ENCODE measurements around the gene STIM1.
"Not testable (repeated sequence)": the region's sequence is repeated elsewhere in the genome, so short reads cannot be mapped to it uniquely, and the experiment has no call there.

STIM1 gene

GRCh38 chr11:4127357-4127756 lies 271.9 kb downstream of the STIM1 start:
- DNase-seq (ENCODE audit: low read depth, low spot score) = no peak
- no peak overlapping the region for H3K27ac ChIP-seq

GRCh38 chr11:4130219-4130618 lies 274.8 kb downstream of the STIM1 start:
- not testable (repeated sequence) for H3K27ac ChIP-seq
- peak; percentile 20 for DNase-seq (ENCODE audit: low read depth, low spot score)

GRCh38 chr11:4134806-4135205 lies 279.3 kb downstream of the STIM1 start:
- peak; percentile 10 for DNase-seq (ENCODE audit: low read depth, low spot score)

GRCh38 chr11:4138497-4138896 lies 283.0 kb downstream of the STIM1 start:
- no peak overlapping the region for H3K27ac ChIP-seq
- DNase-seq (ENCODE audit: low read depth, low spot score) = no peak

More at GRCh38 chr11:4134806-4135205, 279.3 kb downstream of the STIM1 start:
- H3K27ac ChIP-seq = peak overlapping the region; percentile 51

GRCh38 chr11:4140067-4140636 lies 284.7 kb downstream of the STIM1 start:
- no peak for DNase-seq (ENCODE audit: low read depth, low spot score)
- H3K27ac ChIP-seq = no peak overlapping the region

Data from epithelial cell of prostate (primary cell).